ENCODE measurements around the gene ZNF546. TPM values are rescaled to one million over a fixed set of nuclear protein-coding genes. Genes with fewer than 3 reads are reported as not detected.

Gene ZNF546
- 3.2 and 9.4 TPM in 2 replicates for total RNA-seq

DNA sequence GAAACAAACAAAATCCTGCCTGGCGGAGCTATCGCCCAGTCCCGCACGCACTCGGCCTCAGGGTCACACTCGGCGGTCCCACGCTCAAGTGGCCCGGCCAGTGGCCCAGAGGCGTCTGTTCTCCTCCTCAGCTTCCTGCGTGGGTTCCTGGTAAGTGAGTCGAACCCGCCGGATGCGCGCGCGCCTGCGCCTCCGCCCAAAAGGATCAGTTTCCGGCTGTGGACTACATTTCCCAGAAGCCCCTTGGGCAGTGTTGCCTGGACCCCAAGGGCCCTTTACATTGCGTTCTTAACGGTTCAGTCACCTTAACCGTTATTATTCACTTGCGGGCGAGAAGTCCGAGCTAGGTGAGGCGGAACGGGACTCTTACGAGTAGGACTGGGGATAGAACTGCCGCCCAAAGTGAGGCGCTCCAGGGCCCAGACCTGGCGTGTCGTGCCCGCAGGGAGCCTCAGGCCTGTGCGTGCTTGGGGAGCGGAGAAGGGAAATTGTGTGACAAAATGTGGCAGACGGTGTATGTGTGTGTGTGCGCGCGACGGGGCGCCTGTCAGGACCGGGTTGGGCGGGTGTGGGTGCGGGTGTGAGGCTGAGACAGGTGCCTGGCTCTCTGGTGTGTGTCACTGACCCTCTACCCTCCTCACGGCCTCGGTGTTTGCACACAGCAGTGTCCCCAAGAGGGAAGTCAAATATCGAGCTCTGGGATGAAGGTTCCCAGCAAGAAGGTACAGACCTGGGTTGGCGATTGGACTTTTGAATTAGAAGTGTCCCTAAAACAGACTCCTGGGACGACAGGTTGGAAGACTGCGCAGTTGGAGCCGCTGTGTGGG is at the start of gene ZNF546:
Gene ZNF546 (plus strand): TSS at position 250 of the 827 bp plus-strand sequence. CDS start 1,267 bp downstream, outside the sequence.

DNA sequence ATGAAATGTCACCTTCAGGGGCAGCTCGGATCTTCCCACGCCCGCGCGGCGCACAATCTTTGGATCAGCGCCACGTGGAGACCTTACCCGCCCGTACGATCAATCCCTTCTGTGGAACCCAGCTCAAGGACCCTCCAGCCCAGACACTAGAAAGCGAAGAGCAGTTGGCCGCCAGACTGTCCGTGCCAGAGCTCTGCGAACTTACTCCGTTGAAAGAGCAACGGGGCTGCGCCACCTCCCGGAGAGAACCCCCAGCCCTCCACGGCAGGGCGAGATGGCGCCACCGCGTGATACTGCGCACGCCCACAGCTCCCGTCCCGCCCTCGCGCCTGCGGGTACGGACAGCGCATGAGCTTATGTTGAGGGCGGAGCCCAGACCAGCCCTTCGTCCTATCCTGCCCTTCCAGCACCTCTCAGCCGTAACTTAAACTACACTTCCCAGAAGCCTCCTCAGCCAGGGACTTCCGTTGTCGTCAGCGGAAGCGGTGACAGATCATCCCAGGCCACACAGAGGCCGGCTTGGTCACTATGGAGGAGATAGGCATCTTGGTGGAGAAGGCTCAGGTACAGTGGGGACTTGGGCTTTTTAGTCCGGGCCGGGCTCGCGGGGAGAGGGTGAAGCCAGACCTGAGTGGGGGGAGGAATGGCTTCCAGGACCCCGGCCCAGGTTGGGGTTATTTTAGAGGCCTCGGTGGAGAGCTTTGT is 26.0 kb upstream of the ZNF546 start, which contains the start of gene PSMC4:
Gene PSMC4 (plus strand): TSS at position 491 of the 705 bp plus-strand sequence. CDS start 38 bp downstream, at position 529.

DNA sequence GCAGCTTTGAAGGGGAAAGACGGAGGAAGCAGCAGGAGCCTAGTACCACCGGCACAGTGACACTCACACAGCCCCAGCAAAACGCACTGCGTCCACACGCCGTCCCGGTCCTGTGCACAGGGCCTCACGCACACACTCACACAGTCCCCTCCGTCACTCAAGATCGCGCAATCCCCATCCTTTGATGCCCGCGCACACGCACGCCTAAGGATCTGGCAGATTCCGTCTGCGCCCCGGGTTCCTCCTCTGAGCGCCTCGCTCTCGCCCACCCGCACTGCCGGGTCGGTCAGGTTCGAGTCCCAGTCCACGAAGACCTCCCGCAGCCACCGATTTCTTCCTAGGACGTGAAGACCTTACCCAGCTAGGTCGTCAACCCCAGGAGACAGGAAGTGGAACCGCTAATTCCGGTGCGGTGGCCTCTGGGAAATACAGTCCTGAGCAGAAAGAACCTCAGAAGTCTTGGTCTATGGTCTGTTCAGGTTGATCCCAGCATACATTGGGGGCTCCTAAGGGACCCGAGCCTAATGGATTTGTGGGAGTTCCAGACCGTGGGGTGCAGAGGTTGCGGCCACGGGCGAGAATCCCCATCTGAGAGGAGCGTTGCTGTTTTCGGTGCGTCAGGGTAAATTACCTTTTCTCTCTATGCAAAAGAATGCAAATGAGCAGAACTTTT is 59.1 kb downstream of the ZNF546 start, which contains the start of gene ZNF780B:
Gene ZNF780B (minus strand): TSS at position 400 of the 673 bp plus-strand sequence. CDS start 5,899 bp downstream, outside the sequence.

Other genes starting within 250 kb of the ZNF546 start
- not detected in 2 replicates for gene LEUTX, start 218.2 kb upstream of the ZNF546 start, total RNA-seq
- gene DYRK1B, start 162.9 kb upstream of the ZNF546 start, total RNA-seq = 12.7 and 13.0 TPM in 2 replicates
- gene FBL, start 150.7 kb upstream of the ZNF546 start, total RNA-seq = 124 and 129 TPM in 2 replicates
- 4.6 and 4.9 TPM in 2 replicates for gene FCGBP, start 62.4 kb upstream of the ZNF546 start, total RNA-seq
- gene PSMC4, start 25.9 kb upstream of the ZNF546 start, total RNA-seq = 60.5 and 65.0 TPM in 2 replicates
- 5.6 and 12.3 TPM in 2 replicates for gene ZNF780B, start 59.2 kb downstream of the ZNF546 start, total RNA-seq
- 9.7 and 19.2 TPM in 2 replicates for gene ZNF780A, start 93.9 kb downstream of the ZNF546 start, total RNA-seq
- 2.8 and 5.2 TPM in 2 replicates for gene MAP3K10, start 194.4 kb downstream of the ZNF546 start, total RNA-seq
- gene TTC9B, start 221.3 kb downstream of the ZNF546 start, total RNA-seq = not detected in 2 replicates
- 0.39 and 0.56 TPM in 2 replicates for gene CCNP, start 229.6 kb downstream of the ZNF546 start, total RNA-seq